Heart left ventricle (tissue), 13 donors: ENCODE data around the gene KREMEN2.

ENCODE experiments used
- POLR2A ChIP-seq, 2 donors: fragments of 450-650 bp; IDR thresholded peaks; one replicate each; pipeline ENCODE4 v1.6.1; 2017; ENCODE audit warnings: antibody characterized with exemption in 2 of 2, mild to moderate bottlenecking in 2 of 2, moderate library complexity in 2 of 2
- TF ChIP-seq, protein P1 (sequence below), 12 donors: fragments of 200-600 bp; sonication (generic) in 4 of 12; IDR thresholded peaks; one replicate each; pipeline versions ENCODE4 v1.5.0 to v1.8.0; 2018 to 2022; ENCODE audit warnings: antibody characterized with exemption in 12 of 12, mild to moderate bottlenecking in 5 of 12
- donor health status: ischemic (EF 13 %, LVEDD 7.1; RV severe dilation, severe dysfunction).
- donor health status: DM: no; HTN: yes; CAD: no.
- donor health status: DM: no; HTN: no; CAD: no.
- donor health status: ischemic (EF 25% LVEDD 6.9; RV normal size, moderate dysfunction).
- donor health status: ischemic (EF 25% LVEDD 5.7; RV mildly dilated, moderate dysfunction).
- donor health status: ischemic (EF 35%, LVEDD 5.7; RV mildly dilated, moderate dysfunction).
- donor health status: nonischemic (EF 11% LVEDD 7.7; RV severe dilation, severe dysfunction).
- donor health status: DM: yes; HTN: yes; CAD: no.
- donor health status: PGD.
- donor health status: ischemic (EF 29% LVEDD 5.4; RV normal size, mild dysfunction).
- donor health status: nonischemic (EF 23%, LVEDD 6.1; RV moderate dilation, normal function).

DNA sequence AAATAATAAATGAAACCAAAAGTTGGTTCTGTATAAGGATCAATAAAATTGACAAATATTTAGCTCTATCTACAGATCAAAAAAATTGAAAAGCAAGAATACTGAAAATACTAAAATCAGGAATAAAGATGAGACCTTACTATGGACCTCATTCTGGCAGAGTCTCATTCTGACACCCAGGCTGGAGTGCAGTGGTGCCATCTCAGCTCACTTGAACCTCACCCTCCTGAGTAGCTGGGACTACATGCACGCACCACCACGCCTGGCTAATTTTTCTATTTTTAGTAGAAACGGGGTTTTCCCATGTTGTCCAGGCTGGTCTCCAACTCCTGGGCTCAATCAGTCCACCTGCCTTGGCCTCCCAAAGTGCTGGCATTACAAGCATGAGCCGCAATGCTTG is 22.0 kb upstream of the KREMEN2 start:
- TF ChIP-seq POLR2A (IDR thresholded peaks at IDR 0.05), result no peak
- TF ChIP-seq, protein P1, sequence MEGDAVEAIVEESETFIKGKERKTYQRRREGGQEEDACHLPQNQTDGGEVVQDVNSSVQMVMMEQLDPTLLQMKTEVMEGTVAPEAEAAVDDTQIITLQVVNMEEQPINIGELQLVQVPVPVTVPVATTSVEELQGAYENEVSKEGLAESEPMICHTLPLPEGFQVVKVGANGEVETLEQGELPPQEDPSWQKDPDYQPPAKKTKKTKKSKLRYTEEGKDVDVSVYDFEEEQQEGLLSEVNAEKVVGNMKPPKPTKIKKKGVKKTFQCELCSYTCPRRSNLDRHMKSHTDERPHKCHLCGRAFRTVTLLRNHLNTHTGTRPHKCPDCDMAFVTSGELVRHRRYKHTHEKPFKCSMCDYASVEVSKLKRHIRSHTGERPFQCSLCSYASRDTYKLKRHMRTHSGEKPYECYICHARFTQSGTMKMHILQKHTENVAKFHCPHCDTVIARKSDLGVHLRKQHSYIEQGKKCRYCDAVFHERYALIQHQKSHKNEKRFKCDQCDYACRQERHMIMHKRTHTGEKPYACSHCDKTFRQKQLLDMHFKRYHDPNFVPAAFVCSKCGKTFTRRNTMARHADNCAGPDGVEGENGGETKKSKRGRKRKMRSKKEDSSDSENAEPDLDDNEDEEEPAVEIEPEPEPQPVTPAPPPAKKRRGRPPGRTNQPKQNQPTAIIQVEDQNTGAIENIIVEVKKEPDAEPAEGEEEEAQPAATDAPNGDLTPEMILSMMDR (IDR thresholded peaks at IDR 0.05), result no peak
